EL (cell line): ENCODE data around the gene KIFC3.
"Not testable (repeated sequence)": the region's sequence is repeated elsewhere in the genome, so short reads cannot be mapped to it uniquely, and the experiment has no call there.

Experiments used
- DNase-seq: peaks from one replicate; pipeline ENCODE4 v3.0.0-alpha.2; 2016

Gene KIFC3

GRCh38 chr16:57802341-57803133 is at the start of gene KIFC3:
Gene KIFC3, minus strand, starts transcription at chr16:57802491. Its CDS starts 4,248 bp downstream, at chr16:57798243.
- peak; percentile 84 for DNase-seq

- DNase-seq = no peak
Observed at GRCh38 chr16:57848181-57848580, 45.9 kb upstream of the KIFC3 start.

GRCh38 chr16:57846931-57847330 is 44.6 kb upstream of the KIFC3 start:
- not testable (repeated sequence) for DNase-seq

GRCh38 chr16:57846078-57846697 is 43.9 kb upstream of the KIFC3 start:
- no peak for DNase-seq

- no peak for DNase-seq
Observed at GRCh38 chr16:57845115-57845514, 42.8 kb upstream of the KIFC3 start.

- DNase-seq = no peak
Observed at GRCh38 chr16:57844416-57845030, 42.2 kb upstream of the KIFC3 start.

- no peak for DNase-seq
Observed at GRCh38 chr16:57843400-57843799, 41.1 kb upstream of the KIFC3 start.

- no peak for DNase-seq
Observed at GRCh38 chr16:57842601-57843000, 40.3 kb upstream of the KIFC3 start.

- DNase-seq = no peak
Observed at GRCh38 chr16:57840833-57841232, 38.5 kb upstream of the KIFC3 start.

- no peak for DNase-seq
Observed at GRCh38 chr16:57838161-57838560, 35.9 kb upstream of the KIFC3 start.

- DNase-seq = no peak
Observed at GRCh38 chr16:57837305-57838125, 35.2 kb upstream of the KIFC3 start.

GRCh38 chr16:57835439-57835838 is 33.1 kb upstream of the KIFC3 start:
- DNase-seq = peak; percentile 81

GRCh38 chr16:57834936-57835335 is 32.6 kb upstream of the KIFC3 start:
- peak; percentile 54 for DNase-seq

GRCh38 chr16:57830890-57831484 is 28.7 kb upstream of the KIFC3 start:
- no peak for DNase-seq

- no peak for DNase-seq
Observed at GRCh38 chr16:57829969-57830360, 27.7 kb upstream of the KIFC3 start.

GRCh38 chr16:57828272-57829161 is 26.2 kb upstream of the KIFC3 start:
- DNase-seq = no peak

- DNase-seq = no peak
Observed at GRCh38 chr16:57826706-57827625, 24.7 kb upstream of the KIFC3 start.

- DNase-seq = no peak
Observed at GRCh38 chr16:57826052-57826451, 23.8 kb upstream of the KIFC3 start.

- no peak for DNase-seq
Observed at GRCh38 chr16:57825298-57826044, 23.2 kb upstream of the KIFC3 start.

- no peak for DNase-seq
Observed at GRCh38 chr16:57824888-57825287, 22.6 kb upstream of the KIFC3 start.
